HG03565 (cell line): Measurements from ENCODE around the gene RFC5.

Experiments used
- ATAC-seq: cut with Tn5 transposase; IDR thresholded peaks from one replicate; pipeline ENCODE4 v1.9.1; 2021; ENCODE audit warnings: mild to moderate bottlenecking, moderate library complexity; ENCODE audit not compliant: unreplicated experiment

RFC5 gene

DNA sequence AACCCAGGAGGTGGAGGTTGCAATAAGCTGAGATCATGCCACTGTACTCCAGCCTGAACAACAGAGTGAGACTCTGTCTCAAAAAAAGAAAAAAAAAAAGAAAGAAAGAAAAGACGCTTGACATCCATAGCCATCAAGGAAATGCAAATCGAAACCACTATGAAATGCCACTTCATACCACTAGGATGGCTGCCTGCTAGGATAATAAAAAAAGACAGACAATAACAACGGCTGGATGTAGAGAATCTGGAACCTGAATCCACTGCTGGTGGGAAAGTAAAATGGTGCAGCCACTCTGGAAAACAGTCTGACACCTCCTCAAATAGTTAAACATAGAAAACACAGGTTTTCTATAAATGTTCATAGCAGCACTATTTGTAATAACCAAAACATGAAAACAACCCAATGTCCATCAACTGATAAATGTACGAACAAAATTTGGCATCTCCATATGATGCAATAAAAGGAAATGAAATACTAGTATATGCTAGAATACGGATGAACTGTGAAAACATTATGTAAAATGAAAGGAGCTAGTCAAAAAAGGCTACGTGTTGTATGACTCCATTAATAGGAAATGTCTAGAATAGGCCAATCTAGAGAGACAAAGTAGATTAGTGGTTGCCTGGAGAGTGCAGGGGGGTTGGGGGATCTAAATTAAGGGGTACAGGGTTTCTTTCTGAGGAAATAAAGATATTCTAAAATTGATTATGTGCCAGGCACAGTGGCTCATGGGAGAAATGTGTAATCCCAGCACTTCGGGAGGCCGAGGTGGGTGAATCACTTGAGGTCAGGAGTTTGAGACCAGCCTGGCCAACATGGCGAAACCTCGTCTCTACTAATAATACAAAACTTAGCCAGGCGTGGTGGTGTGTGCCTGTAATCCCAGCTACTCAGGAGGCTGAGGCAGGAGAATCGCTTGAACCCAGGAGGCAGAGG is 34.7 kb downstream of the RFC5 start:
- no peak for ATAC-seq

DNA sequence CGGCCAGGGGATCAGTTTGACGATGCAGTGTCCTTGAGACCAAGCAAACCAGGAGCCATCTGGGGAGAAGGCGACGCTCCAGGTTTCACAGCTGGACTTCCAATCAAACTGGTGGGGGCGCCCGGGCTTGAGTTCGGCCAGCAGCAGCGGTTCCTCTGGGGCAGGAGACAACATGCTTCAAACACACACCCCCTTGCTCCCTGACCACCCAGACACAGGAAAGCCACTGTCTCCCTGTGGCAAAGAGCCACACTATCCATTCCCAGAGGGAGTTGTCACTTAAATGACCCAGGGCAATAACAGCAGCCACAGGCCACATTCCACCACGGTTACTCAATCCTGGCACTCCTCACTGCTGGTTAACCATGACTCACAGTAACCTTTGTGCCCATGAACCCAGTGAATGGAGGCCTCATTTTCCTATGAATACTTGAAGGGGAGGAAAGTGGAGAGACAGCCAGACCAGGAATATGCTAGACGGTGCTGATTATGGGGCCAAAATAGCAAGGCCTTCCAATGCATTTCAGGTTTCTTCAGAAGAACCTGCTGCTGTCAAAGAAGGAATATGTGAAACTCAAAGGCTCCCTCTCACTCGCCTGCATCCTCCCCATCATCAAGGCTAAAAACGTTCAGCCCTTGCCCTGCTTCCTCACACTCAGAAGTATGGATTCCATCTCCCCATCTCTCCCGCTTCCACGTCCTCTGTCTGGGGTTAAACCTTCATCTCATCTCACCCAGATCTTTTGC is 36.0 kb downstream of the RFC5 start:
- no peak for ATAC-seq

DNA sequence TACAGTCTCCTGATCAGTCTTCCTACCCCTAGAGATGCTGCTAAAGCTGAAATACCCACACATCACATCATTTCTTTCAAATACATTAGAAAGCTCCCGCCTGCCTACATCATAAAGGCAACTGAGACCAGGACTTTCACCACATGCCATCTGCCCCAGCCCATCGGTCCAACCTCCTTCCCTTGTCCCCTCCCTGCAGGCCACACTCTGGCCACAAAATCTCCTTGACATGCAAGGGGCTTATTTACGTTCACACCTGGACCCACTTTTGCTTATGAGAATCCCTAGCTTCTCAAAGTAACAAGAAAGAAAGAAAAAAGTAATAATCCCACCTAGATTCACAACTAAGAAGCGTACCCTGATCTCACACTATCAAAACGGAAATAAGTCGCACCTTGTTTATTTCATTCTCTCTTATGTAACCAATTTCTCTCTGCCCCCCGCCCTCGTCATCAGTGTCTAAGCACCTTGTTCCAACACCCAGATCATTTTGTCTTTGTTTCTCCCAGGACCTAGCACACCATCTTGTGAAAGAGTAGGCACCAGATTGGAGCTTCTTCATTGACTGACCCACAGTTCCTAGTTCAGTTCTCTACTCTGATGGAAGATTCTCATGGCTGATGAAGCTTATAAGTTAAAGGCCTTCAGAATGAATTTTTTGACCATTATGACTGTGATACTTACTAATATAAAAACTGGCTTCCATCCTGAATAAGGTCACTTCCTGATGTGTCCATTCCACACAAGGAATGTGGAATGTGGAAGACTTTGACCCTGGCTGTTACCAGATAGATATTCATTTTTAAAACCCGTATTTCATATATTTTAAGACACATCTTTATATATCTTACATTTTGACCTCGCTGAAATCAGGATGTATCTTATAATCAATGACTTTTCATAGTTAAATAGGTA is 36.8 kb downstream of the RFC5 start:
- ATAC-seq: no peak

DNA sequence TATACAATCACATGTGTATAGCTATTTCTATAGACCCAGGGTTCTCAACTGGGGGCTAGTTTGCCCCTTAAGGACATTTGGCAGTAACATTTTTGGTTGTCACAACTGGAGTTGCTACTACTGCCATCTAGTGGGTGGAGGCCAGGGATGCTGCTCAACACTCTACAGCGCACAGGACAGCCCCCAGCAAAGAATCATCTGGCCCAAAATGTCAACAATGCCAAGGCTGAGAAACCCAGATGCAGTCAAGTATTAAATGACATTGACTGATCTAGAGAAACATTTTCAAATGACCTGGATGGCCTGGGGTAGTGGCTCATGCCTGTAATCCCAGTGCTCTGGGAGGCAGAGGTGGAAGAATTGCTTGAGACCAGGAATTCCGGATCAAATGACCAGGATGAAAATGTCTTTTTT is 38.6 kb downstream of the RFC5 start:
- ATAC-seq: no peak

DNA sequence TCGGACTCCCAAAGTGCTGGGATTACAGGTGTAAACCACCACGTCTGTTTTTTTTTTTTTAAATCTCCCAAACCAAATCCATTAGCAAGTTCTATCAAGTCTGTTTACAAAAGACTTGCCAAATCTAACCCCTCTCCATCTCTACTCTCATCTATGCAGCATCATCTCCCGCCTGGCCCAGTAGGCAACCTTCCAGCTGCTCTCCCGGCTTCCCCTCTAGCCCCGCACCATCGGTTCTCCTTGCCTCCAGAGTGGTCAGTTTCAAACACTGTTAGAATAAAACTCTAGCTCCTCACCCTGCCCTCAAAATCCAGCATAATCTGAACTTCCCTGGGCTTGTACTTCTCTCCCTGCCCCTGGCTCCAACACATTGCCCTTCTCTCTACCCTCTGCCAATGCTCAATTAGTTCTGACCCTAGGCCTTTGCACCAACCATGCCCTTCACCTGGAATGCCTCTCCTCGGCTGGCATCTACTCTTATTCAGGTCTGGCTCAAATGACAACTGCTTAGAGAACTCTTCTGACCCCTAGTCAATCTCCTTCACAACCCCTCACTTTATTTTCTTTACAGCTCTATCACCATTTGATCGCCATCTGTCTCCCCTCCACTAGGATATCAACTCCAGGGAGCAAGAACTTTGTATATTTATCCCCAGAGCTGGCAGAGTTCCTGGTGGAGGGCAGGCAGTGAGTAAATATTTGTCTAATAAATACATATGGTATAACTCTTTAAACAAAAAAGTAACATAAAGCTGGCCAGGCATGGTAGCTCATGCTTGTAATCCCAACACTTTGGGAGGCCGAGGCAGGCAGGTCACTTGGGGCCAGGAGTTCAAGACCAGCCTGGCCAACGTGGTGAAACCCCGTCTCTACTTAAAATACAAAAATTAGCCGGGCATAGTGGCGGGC is 39.6 kb downstream of the RFC5 start:
- no peak for ATAC-seq

DNA sequence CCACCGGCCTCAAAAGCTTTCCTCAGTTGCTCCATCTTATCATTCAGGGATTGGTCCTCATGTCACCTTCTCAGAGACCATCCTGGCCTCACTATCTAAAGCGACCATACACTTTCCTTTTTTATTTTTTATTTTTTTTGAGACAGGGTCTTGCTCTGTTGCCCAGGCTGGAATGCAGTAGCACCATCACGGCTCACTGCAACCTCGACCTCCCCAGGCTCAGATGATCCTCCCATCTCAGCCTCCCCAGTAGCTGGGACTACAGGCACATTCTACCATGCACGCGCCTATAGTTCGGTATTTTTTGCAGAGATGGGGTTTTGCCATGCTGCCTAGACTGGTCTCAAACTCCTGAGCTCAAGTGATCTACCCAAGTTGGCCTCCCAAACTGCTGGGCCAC is 41.7 kb downstream of the RFC5 start:
- no peak for ATAC-seq

DNA sequence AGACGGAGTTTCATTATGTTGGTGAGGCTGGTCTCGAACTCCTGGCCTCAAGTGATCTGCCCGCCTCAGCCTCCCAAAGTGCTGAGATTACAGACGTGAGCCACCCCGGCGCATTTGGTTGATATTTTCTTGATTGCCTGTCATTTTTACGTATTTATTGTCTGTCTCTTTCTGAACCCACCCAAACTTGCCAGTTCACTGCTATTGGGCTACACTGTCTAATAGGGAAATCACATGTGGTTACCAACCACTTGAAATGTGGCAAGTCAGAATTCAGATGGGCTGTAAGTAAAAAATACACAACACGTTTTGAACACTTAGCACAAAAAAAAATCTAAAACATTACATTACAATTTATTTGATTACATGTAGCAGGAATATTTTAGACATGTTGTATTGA is 42.4 kb downstream of the RFC5 start:
- no peak for ATAC-seq

DNA sequence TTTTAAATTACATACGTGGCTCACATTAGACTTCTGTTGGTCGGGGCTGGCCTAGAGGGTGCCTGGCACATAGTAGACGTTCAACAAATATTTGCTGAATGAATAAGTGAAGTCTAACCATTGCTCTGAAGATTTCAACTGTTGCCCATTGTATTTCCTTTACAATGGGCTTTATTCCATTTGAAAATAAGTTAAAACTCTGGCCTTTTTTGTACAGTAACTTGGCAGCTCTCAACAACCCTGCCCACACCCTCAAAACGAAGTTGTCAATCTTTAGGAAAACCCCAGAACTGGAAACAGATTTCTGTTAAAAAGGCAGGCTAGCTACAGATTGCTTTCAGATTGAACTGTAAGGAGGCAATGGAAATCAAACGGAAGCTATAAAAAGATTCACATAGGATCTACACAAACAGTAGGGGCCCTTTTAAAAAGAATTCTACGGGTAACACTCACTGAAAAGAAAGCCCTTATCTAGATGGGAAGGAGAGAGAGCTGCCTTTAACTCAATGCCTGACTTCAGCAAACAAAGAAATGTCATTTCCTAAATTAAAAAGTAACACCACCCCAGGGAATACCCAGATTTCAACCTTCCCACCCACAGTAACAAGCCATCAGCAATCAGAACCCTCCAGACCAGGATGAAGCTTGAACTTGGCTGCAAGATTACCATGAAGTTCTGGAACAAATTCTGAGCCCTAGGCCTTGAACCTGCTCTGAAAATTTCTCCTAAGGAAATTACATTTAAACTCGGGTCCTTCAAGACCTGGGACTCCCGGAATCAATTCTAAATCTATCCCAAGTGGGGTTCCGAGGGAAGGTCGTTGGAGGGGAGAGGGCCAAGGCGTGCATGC is 43.1 kb downstream of the RFC5 start:
- ATAC-seq: no peak

DNA sequence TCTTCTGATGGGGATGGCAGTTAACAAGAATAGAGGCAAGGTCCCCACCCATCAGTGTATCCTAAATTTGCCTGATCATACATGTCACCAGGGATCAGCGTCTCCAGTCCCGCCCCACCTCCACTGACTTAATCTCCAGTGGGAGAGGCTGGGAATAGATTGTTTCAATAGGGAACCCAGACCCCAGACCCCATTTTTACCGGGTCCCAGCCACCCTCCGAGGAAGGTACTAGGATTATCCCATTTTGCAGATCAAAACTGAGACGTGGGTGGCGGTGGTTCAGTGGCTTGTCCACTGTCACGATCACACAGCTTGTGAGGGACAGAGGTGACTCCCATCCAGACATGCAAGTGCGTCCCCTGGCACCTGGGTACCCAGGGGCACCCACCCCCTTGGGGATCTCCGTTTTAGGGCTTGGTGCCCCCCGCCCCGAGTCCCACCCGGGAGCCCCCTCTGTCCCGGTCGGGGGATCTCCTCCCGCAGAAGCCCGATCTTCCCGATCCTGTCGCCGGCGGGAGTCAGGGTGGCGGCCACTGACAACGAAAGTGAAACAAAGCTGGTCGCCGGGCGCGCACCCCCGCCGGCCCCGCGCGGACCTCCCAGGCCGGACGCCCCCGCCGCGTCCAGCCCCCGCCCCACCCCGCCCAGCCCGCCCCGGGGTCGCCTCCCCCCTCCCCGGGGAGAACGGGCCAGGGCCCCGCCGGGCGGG is 44.0 kb downstream of the RFC5 start:
- ATAC-seq: no peak

DNA sequence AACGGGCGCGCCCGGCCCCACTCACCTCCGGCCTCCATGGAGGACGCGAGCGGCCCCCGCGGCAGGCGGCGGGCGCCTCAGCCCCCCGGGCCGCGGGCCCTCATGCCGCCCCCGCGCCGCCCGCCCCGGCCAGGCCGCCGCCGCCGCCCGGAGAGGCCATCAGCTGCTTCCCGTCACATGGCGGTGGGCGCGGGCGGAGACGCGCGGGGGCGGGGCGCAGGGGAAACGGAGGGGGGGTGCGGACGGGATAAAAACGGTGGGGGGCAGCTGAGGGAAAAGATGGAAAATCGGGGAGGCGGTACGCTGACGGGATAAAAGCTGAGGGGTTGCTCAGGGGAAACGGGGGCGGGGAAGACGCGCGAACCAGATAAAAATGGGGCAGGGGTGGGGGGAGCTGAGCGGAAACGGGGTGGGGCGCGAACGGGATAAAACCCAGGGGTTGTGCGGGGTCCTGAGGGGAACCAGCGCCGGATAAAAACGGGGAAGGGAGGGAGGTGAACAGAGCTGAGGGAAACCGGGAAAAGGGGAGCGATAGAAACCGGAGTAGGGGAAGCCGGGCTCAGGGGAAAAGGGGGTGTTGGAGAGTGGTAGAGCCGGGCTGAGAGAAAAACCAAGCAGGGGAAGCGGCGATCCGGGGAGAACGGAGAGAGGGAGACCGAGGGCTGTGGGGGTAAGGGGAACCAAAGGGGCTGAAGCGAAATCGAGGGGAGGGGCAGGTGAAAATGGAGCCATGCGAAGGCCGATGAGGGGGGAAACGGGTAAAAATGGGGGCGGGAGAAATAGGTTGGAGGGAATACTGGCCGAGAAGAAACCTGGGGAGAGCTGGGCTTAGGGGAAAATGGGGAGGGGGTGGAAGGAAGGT is 44.7 kb downstream of the RFC5 start, which contains the start of gene WSB2:
Gene WSB2, minus strand, starts transcription at position 169 of the 862 bp plus-strand sequence. Its CDS starts 131 bp downstream, at position 38.
- no peak for ATAC-seq

DNA sequence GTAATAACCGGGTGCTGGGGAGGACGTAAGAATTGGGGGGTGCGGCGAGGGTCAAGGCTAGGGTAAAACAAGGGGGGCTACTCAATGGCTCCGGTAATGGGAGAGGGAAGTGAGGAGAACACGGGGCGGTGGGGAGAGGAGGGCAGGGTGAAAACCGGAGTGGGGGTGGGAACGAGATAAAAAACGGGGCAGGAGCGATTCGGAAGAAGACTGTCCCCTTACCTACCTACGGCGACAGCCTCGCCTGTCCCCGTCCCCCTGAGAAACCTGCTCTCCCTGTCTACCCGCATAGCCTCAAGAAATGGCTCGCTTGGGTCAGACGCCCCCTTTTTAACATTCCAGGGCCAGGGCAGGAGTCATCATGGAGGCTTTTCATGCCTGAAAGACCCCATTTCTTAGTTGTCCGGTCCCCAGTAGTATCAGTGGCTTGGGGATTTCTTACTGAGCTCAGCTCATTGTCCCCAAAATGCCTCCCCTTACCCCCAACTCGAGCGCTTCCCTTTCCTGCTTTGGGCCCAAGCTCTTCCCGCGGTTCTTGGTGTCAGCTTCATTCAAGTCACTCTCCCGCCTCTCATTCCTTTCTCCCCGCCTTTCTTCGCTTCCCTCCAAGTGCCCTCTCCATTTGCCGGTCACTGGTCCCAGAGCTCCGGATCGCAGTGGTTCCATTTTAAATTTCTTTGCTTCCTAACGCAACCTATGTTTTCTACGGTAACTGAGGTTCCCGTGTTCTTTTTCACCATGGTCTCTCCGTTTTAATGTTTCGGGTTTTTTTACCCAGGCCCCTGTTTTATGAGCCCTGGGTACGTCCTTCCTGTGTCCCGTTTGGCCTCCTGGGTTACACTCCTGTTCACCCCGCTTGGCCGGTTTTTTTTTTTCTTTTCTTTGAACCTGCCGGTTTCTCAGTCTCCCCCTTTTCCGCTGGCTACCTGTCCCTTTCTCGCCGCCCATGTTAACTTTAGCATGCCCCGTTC is 45.7 kb downstream of the RFC5 start:
- ATAC-seq: no peak

DNA sequence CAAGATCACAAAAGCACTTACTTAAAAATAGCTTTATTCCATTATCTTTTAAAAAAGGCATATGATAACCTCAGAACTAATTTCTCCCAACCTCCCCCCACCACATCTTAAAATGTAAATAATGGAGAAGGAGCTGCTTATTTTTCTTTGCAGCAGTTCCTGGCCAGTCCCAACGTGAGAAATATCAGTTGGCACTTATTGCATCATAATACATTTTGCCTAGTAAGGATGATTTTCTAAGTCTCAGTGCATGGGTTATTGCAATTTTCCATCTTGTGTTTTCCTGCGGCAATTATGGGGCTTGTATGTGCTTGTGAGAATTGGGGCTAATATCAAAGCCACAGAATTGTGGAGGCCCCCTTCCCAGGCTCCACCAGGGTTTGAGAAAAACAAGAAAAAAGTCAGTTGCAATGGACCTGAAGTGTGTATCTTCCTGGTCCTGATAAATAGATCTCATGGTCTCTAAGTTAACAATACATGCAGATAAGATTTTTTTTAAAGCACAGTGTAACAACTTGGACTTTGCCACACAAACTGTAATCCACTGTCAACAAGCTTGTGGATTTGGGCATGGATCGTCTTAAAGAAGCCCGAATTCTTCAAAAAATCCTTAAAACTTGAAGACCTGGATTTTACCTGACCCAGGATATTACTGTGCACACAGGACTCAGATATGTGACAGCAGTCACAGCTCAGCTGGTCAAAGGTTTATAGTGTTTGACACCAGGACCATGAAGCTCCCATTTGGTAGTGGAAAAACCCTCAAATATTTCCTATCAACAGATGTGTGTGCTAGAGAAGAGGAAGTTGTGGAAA is 47.3 kb downstream of the RFC5 start:
- ATAC-seq: no peak

DNA sequence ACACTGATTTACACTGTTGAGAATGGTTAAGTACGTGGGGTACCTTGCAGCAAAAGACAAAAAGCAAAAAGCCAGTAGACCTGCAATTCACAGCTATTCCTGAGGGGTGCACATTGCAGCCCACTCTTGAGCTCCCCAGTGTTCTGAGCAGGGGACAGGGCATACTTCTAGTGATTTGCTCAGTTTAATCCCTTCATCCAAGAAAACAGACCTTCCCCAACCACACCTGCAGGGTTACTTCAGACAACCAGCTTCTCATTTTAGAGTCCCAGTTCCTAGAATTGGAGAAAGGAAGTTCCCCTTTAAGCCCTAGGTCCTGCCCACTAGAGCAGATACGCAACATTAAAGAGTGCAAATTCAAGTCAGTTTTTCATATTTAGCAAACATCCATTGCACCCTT is 48.1 kb downstream of the RFC5 start:
- ATAC-seq: no peak

DNA sequence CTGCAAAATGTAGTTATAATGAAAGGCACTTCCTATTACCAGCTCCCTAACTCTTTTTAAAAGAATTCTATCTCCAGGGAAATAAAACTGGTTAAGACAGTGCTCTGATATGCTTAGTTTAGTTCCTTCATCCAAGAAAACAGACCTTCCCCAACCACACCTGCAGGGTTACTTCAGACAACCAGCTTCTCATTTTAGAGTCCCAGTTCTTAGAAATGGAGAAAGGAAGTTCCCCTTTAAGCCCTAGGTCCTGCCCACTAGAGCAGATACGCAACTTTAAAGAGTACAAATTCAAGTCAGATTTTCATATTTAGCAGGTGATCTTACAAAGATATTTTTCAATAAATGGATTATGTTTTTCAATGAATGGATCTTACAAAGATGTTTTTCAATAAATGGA is 48.9 kb downstream of the RFC5 start:
- no peak for ATAC-seq

DNA sequence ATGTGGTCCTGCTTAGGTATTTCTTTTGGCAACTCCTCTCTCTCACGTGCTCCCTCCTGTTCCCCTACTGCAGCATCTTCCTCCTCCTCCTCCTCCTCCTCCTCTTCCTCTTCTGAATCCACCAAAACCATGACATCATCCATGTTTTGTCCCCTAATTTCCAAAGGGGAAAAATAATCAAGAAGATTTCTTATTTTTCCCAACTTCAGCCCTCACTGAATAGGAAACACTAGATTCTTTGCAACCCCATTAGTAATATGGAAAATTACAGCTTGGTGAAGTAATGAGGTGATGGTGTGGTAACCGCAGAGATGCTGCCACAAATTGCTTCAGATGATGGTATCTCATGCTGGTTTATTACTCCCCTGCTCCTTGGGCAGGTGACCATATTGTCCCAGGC is 51.9 kb downstream of the RFC5 start:
- no peak for ATAC-seq
